GM23338 (cell line): ENCODE results near the gene RELN. TPM values are rescaled to one million over a fixed set of nuclear protein-coding genes. Genes with fewer than 3 reads are reported as not detected.

Experiments used
- ATAC-seq: fragments of 200-7000 bp; cut with Tn5 transposase; 3 replicates; pipeline ENCODE4 v1.9.1; 2020
- DNase-seq: peaks from one replicate; pipeline ENCODE4 v3.0.0-alpha.2; 2015; ENCODE audit warnings: low spot score
- H2AFZ ChIP-seq: fragments of 200-600 bp; sonication (generic); 2 replicates; pipeline ENCODE4 v1.8.0; 2016; ENCODE audit warnings: antibody characterized with exemption, mild to moderate bottlenecking, moderate library complexity
- H3F3A ChIP-seq: fragments of 200-600 bp; sonication (generic); replicated peaks from 2 replicates; pipeline ENCODE4 v1.8.0; 2017; ENCODE audit warnings: antibody characterized with exemption, mixed run types, low read depth
- H3K27ac ChIP-seq: fragments of 200-600 bp; sonication (generic); 2 replicates; pipeline ENCODE4 v1.6.1; 2016; ENCODE audit warnings: low read depth
- H3K27me3 ChIP-seq: fragments of 200-600 bp; sonication (generic); 2 replicates; pipeline ENCODE4 v1.8.0; 2016; ENCODE audit warnings: mild to moderate bottlenecking, mixed run types, moderate library complexity; ENCODE audit not compliant: insufficient read depth
- H3K36me3 ChIP-seq: fragments of 200-600 bp; sonication (generic); 2 replicates; pipeline ENCODE4 v1.8.0; 2016; ENCODE audit warnings: mild to moderate bottlenecking; ENCODE audit not compliant: insufficient read depth
- H3K4me1 ChIP-seq: fragments of 200-600 bp; sonication (generic); 2 replicates; pipeline ENCODE4 v1.8.0; 2016; ENCODE audit warnings: mild to moderate bottlenecking, moderate library complexity; ENCODE audit not compliant: insufficient read depth
- H3K4me2 ChIP-seq: fragments of 200-600 bp; sonication (generic); 2 replicates; pipeline ENCODE4 v1.7.1; 2017; ENCODE audit warnings: mixed run types
- H3K4me3 ChIP-seq: fragments of 200-600 bp; sonication (generic); 2 replicates; pipeline ENCODE4 v1.6.1; 2016; ENCODE audit warnings: mixed run types
- H3K79me2 ChIP-seq: fragments of 200-600 bp; sonication (generic); replicated peaks from 2 replicates; pipeline ENCODE4 v1.8.0; 2017; ENCODE audit warnings: mild to moderate bottlenecking; ENCODE audit not compliant: insufficient read depth
- H3K9me2 ChIP-seq: fragments of 200-600 bp; sonication (generic); 2 replicates; pipeline ENCODE4 v1.8.0; 2017; ENCODE audit not compliant: insufficient read depth
- H4K20me1 ChIP-seq: fragments of 200-600 bp; sonication (generic); replicated peaks from 2 replicates; pipeline ENCODE4 v1.8.0; 2017; ENCODE audit warnings: mild to moderate bottlenecking; ENCODE audit not compliant: insufficient read depth
- H3K27ac Mint-ChIP-seq: 2 replicates; pipeline ENCODE4 v1.8.0; 2020; ENCODE audit warnings: inconsistent platforms, mild to moderate bottlenecking, moderate library complexity, mixed read lengths
- H3K27me3 Mint-ChIP-seq: 3 replicates; pipeline ENCODE4 v1.8.0; 2022; ENCODE audit warnings: low read depth, mild to moderate bottlenecking, moderate library complexity, mixed read lengths, inconsistent platforms; ENCODE audit not compliant: insufficient read depth, poor library complexity
- H3K36me3 Mint-ChIP-seq: 3 replicates; pipeline ENCODE4 v1.8.0; 2021; ENCODE audit warnings: low read depth, mild to moderate bottlenecking, inconsistent platforms, moderate library complexity, mixed read lengths
- H3K4me1 Mint-ChIP-seq: 3 replicates; pipeline ENCODE4 v1.8.0; 2020; ENCODE audit warnings: mild to moderate bottlenecking, inconsistent platforms, mixed read lengths
- H3K4me3 Mint-ChIP-seq: 3 replicates; pipeline ENCODE4 v1.8.0; 2021; ENCODE audit warnings: moderate library complexity, mild to moderate bottlenecking, inconsistent platforms, mixed read lengths
- H3K9me3 Mint-ChIP-seq: 3 replicates; pipeline ENCODE4 v1.8.0; 2020; ENCODE audit warnings: moderate library complexity, mild to moderate bottlenecking, inconsistent platforms, mixed read lengths
- EZH2 ChIP-seq: fragments of 200-600 bp; sonication (generic); IDR thresholded peaks from one replicate; pipeline ENCODE4 v1.8.0; 2017; ENCODE audit warnings: antibody characterized with exemption, mild to moderate bottlenecking, low read depth; ENCODE audit not compliant: unreplicated experiment
- EZH2phosphoT487 ChIP-seq: fragments of 200-600 bp; sonication (generic); IDR thresholded peaks from one replicate; pipeline ENCODE4 v1.8.1; 2018; ENCODE audit warnings: antibody characterized with exemption; ENCODE audit not compliant: unreplicated experiment
- JUNB ChIP-seq: IDR thresholded peaks from one replicate; pipeline ENCODE4 v1.6.1; 2016; ENCODE audit warnings: antibody characterized with exemption; ENCODE audit not compliant: unreplicated experiment
- STAT1 ChIP-seq: IDR thresholded peaks from one replicate; pipeline ENCODE4 v1.6.1; 2016; ENCODE audit warnings: antibody characterized with exemption; ENCODE audit not compliant: unreplicated experiment
- polyA plus RNA-seq: library from polyadenylated mRNA; unstranded; fragments of >200 nt; fragmentation: Nextera tagmentation; extraction: Ambion mirVana; gene quantifications from 2 replicates; pipeline ENCODE4 v1.2.1, GENCODE V29; 2016
- total RNA-seq: library from RNA; depleted of rRNA; stranded (reverse); fragments of >200 nt; shearing (Covaris generic); gene quantifications from 2 replicates; pipeline ENCODE4 v1.2.3, GENCODE V29; 2014
- TF ChIP-seq, protein P1 (sequence below): IDR thresholded peaks from 2 replicates; pipeline ENCODE4 v1.6.1; 2016; ENCODE audit warnings: antibody characterized with exemption
- TF ChIP-seq, protein P2 (sequence below): IDR thresholded peaks from one replicate; pipeline ENCODE4 v1.6.1; 2018; ENCODE audit warnings: antibody characterized with exemption; ENCODE audit not compliant: unreplicated experiment
- TF ChIP-seq, protein P3 (sequence below): fragments of 250-450 bp; sonication (Bioruptor Pico); IDR thresholded peaks from 2 replicates; pipeline ENCODE4 v1.5.0; 2020; ENCODE audit warnings: mild to moderate bottlenecking, moderate library complexity

RELN gene
- total and polyA plus RNA-seq, 2 experiments from 2014 or later: 0.10 to 0.76 TPM

DNA sequence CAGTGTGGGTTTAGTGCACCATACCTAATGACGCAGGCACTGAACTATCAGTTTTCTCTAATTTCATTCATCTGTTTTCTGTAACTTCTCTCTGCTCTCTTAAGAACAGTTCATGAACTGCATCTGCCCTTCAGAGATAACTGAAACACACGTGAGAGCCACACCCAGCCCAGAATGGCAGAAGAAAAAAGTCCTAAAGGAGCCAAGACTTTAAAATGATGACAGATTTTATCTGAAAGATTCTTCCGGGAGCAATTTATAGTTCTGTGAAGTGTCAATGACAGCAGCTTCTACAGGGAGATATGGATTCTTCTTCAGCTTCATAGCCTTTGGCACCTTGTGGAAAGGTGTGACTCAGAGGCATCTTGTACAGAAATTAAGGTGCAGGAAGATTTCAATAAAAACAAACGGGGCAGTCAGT, 332.0 kb downstream of the RELN start (continued):
- TF ChIP-seq JUNB (no peak), STAT1 (no peak), EZH2 (no peak)
- TF ChIP-seq, protein P1, sequence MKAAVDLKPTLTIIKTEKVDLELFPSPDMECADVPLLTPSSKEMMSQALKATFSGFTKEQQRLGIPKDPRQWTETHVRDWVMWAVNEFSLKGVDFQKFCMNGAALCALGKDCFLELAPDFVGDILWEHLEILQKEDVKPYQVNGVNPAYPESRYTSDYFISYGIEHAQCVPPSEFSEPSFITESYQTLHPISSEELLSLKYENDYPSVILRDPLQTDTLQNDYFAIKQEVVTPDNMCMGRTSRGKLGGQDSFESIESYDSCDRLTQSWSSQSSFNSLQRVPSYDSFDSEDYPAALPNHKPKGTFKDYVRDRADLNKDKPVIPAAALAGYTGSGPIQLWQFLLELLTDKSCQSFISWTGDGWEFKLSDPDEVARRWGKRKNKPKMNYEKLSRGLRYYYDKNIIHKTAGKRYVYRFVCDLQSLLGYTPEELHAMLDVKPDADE: no peak

DNA sequence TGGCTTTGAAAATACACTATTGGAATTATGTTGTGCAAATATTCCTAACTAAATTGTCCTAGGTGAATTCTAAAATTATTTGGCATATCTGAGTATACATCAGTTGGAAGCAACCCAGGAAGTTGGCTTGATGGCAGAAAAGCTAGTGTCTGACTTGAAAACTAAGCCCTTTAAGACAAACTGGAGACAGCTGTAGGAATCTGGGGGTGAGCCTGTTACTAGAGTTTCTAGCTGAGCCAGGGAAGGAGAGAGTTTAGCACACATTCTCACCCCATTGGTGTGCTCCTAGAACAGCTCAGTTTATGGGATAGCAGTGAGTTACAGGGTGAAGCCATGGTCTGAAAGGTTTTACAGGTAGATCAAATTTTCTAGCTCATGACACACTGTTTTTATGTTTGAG, 333.2 kb downstream of the RELN start:
- no peaks in the 10 kb centered on the region for H3K36me3 ChIP-seq
- no peaks in the 10 kb centered on the region for H3F3A ChIP-seq
- Mint-ChIP-seq H3K36me3 (no peaks in the 10 kb centered on the region), H3K27me3 (no peaks in the 10 kb centered on the region), H3K27ac (no peak overlapping the region), H3K4me3 (no peak overlapping the region), H3K4me1 (peaks cover 12% of the 10 kb centered on the region), H3K9me3 (no peaks in the 10 kb centered on the region)
- TF ChIP-seq, protein P2, sequence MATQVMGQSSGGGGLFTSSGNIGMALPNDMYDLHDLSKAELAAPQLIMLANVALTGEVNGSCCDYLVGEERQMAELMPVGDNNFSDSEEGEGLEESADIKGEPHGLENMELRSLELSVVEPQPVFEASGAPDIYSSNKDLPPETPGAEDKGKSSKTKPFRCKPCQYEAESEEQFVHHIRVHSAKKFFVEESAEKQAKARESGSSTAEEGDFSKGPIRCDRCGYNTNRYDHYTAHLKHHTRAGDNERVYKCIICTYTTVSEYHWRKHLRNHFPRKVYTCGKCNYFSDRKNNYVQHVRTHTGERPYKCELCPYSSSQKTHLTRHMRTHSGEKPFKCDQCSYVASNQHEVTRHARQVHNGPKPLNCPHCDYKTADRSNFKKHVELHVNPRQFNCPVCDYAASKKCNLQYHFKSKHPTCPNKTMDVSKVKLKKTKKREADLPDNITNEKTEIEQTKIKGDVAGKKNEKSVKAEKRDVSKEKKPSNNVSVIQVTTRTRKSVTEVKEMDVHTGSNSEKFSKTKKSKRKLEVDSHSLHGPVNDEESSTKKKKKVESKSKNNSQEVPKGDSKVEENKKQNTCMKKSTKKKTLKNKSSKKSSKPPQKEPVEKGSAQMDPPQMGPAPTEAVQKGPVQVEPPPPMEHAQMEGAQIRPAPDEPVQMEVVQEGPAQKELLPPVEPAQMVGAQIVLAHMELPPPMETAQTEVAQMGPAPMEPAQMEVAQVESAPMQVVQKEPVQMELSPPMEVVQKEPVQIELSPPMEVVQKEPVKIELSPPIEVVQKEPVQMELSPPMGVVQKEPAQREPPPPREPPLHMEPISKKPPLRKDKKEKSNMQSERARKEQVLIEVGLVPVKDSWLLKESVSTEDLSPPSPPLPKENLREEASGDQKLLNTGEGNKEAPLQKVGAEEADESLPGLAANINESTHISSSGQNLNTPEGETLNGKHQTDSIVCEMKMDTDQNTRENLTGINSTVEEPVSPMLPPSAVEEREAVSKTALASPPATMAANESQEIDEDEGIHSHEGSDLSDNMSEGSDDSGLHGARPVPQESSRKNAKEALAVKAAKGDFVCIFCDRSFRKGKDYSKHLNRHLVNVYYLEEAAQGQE: no peak
- TF ChIP-seq EZH2phosphoT487: no peak
- no peak for TF ChIP-seq JUNB
- TF ChIP-seq, protein P3, sequence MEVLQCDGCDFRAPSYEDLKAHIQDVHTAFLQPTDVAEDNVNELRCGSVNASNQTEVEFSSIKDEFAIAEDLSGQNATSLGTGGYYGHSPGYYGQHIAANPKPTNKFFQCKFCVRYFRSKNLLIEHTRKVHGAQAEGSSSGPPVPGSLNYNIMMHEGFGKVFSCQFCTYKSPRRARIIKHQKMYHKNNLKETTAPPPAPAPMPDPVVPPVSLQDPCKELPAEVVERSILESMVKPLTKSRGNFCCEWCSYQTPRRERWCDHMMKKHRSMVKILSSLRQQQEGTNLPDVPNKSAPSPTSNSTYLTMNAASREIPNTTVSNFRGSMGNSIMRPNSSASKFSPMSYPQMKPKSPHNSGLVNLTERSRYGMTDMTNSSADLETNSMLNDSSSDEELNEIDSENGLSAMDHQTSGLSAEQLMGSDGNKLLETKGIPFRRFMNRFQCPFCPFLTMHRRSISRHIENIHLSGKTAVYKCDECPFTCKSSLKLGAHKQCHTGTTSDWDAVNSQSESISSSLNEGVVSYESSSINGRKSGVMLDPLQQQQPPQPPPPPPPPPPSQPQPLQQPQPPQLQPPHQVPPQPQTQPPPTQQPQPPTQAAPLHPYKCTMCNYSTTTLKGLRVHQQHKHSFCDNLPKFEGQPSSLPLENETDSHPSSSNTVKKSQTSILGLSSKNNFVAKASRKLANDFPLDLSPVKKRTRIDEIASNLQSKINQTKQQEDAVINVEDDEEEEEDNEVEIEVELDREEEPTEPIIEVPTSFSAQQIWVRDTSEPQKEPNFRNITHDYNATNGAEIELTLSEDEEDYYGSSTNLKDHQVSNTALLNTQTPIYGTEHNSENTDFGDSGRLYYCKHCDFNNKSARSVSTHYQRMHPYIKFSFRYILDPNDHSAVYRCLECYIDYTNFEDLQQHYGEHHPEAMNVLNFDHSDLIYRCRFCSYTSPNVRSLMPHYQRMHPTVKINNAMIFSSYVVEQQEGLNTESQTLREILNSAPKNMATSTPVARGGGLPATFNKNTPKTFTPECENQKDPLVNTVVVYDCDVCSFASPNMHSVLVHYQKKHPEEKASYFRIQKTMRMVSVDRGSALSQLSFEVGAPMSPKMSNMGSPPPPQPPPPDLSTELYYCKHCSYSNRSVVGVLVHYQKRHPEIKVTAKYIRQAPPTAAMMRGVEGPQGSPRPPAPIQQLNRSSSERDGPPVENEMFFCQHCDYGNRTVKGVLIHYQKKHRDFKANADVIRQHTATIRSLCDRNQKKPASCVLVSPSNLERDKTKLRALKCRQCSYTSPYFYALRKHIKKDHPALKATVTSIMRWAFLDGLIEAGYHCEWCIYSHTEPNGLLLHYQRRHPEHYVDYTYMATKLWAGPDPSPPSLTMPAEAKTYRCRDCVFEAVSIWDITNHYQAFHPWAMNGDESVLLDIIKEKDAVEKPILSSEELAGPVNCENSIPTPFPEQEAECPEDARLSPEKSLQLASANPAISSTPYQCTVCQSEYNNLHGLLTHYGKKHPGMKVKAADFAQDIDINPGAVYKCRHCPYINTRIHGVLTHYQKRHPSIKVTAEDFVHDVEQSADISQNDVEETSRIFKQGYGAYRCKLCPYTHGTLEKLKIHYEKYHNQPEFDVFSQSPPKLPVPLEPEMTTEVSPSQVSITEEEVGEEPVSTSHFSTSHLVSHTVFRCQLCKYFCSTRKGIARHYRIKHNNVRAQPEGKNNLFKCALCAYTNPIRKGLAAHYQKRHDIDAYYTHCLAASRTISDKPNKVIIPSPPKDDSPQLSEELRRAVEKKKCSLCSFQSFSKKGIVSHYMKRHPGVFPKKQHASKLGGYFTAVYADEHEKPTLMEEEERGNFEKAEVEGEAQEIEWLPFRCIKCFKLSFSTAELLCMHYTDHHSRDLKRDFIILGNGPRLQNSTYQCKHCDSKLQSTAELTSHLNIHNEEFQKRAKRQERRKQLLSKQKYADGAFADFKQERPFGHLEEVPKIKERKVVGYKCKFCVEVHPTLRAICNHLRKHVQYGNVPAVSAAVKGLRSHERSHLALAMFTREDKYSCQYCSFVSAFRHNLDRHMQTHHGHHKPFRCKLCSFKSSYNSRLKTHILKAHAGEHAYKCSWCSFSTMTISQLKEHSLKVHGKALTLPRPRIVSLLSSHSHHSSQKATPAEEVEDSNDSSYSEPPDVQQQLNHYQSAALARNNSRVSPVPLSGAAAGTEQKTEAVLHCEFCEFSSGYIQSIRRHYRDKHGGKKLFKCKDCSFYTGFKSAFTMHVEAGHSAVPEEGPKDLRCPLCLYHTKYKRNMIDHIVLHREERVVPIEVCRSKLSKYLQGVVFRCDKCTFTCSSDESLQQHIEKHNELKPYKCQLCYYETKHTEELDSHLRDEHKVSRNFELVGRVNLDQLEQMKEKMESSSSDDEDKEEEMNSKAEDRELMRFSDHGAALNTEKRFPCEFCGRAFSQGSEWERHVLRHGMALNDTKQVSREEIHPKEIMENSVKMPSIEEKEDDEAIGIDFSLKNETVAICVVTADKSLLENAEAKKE (CRISPR knock-in tag): no peak
- no peak overlapping the region for H2AFZ ChIP-seq
- no peak overlapping the region for H3K27ac ChIP-seq
- no peaks in the 10 kb centered on the region for H3K27me3 ChIP-seq
- no peak for DNase-seq
- H3K79me2 ChIP-seq: no peaks in the 10 kb centered on the region
- no peak for ATAC-seq
- H3K4me2 ChIP-seq: no peak overlapping the region
- no peaks in the 10 kb centered on the region for H3K9me2 ChIP-seq
- H3K4me1 ChIP-seq: peaks cover 18% of the 10 kb centered on the region
- H4K20me1 ChIP-seq: no peaks in the 10 kb centered on the region
- no peak overlapping the region for H3K4me3 ChIP-seq
